Trophoblast cell (in vitro differentiated cells and primary cell): Measurements from ENCODE around the gene RGS1.
"Not testable (repeated sequence)": the region's sequence is repeated elsewhere in the genome, so short reads cannot be mapped to it uniquely, and the experiment has no call there.

Experiments
- DNase-seq, 2 donors: peaks; one replicate each; pipeline ENCODE4 v3.0.0-alpha.2; 2016
- H2AFZ ChIP-seq: 2 replicates; pipeline ENCODE4 v1.6.1; 2013; ENCODE audit warnings: low read length, moderate library complexity, mild to moderate bottlenecking; ENCODE audit not compliant: insufficient read depth, poor library complexity
- H2AK5ac ChIP-seq: 2 replicates; pipeline ENCODE4 v1.6.1; 2013; ENCODE audit warnings: mild to moderate bottlenecking, low read length
- H2BK120ac ChIP-seq: 2 replicates; pipeline ENCODE4 v1.6.1; 2013; ENCODE audit warnings: low read length, mild to moderate bottlenecking, moderate library complexity; ENCODE audit not compliant: insufficient read depth, poor library complexity
- H2BK12ac ChIP-seq: 2 replicates; pipeline ENCODE4 v1.6.1; 2013; ENCODE audit warnings: mild to moderate bottlenecking, low read length, moderate library complexity
- H2BK5ac ChIP-seq: 2 replicates; pipeline ENCODE4 v1.6.1; 2013; ENCODE audit warnings: low read length, low read depth, moderate library complexity, mild to moderate bottlenecking; ENCODE audit not compliant: poor library complexity
- H3K14ac ChIP-seq: 2 replicates; pipeline ENCODE4 v1.6.1; 2013; ENCODE audit warnings: mild to moderate bottlenecking, low read length
- H3K18ac ChIP-seq: 2 replicates; pipeline ENCODE4 v1.6.1; 2013; ENCODE audit warnings: mild to moderate bottlenecking, low read length
- H3K23ac ChIP-seq: 2 replicates; pipeline ENCODE4 v1.6.1; 2013; ENCODE audit warnings: low read length
- H3K27ac ChIP-seq: 2 replicates; pipeline ENCODE4 v1.5.1; 2013; ENCODE audit warnings: low read depth, mild to moderate bottlenecking, inconsistent platforms, low read length, moderate library complexity
- H3K27me3 ChIP-seq: 2 replicates; pipeline ENCODE4 v1.6.1; 2013; ENCODE audit warnings: inconsistent platforms, mild to moderate bottlenecking, low read length, moderate library complexity; ENCODE audit not compliant: insufficient read depth
- H3K36me3 ChIP-seq, 2 experiments: 1 replicate in 1 of 2; 2 replicates in 1 of 2; pipeline ENCODE4 v1.6.1; 2013; ENCODE audit warnings: low read length in 2 of 2, mild to moderate bottlenecking in 2 of 2, moderate library complexity in 1 of 2; ENCODE audit not compliant: insufficient read depth in 2 of 2, control insufficient read depth in 1 of 2
- H3K4ac ChIP-seq: 2 replicates; pipeline ENCODE4 v1.6.1; 2013; ENCODE audit warnings: low read depth, mild to moderate bottlenecking, low read length, moderate library complexity
- H3K4me1 ChIP-seq, 2 experiments: 1 replicate in 1 of 2; 2 replicates in 1 of 2; pipeline ENCODE4 v1.6.1; 2013; ENCODE audit warnings: low read length in 2 of 2, mild to moderate bottlenecking in 2 of 2, moderate library complexity in 1 of 2; ENCODE audit not compliant: insufficient read depth in 2 of 2, control insufficient read depth in 1 of 2
- H3K4me2 ChIP-seq: 2 replicates; pipeline ENCODE4 v1.6.1; 2013; ENCODE audit warnings: inconsistent platforms, mild to moderate bottlenecking, low read length, moderate library complexity
- H3K4me3 ChIP-seq: 2 replicates; pipeline ENCODE4 v1.5.1; 2013; ENCODE audit warnings: mild to moderate bottlenecking, low read depth, low read length, inconsistent platforms
- H3K79me1 ChIP-seq: one replicate; pipeline ENCODE4 v1.6.1; 2013; ENCODE audit warnings: low read length
- H3K79me2 ChIP-seq: 2 replicates; pipeline ENCODE4 v1.6.1; 2013; ENCODE audit warnings: low read length, mild to moderate bottlenecking; ENCODE audit not compliant: control insufficient read depth, insufficient read depth, poor library complexity
- H3K9ac ChIP-seq: 2 replicates; pipeline ENCODE4 v1.6.1; 2013; ENCODE audit warnings: mild to moderate bottlenecking, low read length
- H3K9me3 ChIP-seq: 2 replicates; pipeline ENCODE4 v1.6.1; 2013; ENCODE audit warnings: low read depth, mild to moderate bottlenecking, control low read depth, inconsistent platforms, low read length; ENCODE audit not compliant: insufficient read depth
- H4K12ac ChIP-seq: 2 replicates; pipeline ENCODE4 v1.6.1; 2013; ENCODE audit warnings: low read depth, mild to moderate bottlenecking, low read length, moderate library complexity
- H4K8ac ChIP-seq: 2 replicates; pipeline ENCODE4 v1.6.1; 2013; ENCODE audit warnings: low read depth, mild to moderate bottlenecking, low read length, moderate library complexity
- H4K91ac ChIP-seq: one replicate; pipeline ENCODE4 v1.6.1; 2013; ENCODE audit warnings: low read depth, mild to moderate bottlenecking, low read length, moderate library complexity
- WGBS: extraction: QIAGEN DNeasy Blood & Tissue Kit; methylation state at CpG from one replicate; pipeline ENCODE4 v1.1.7; 2013; ENCODE audit warnings: missing lambda C conversion rate; ENCODE audit not compliant: insufficient read length, insufficient coverage; ENCODE audit errors: extremely low coverage; 5-methylcytosine and 5-hydroxymethylcytosine counted together

The RGS1 gene

GRCh38 chr1:192529811-192530210 is 45.8 kb upstream of the RGS1 start:
- H4K8ac ChIP-seq, result no peak overlapping the region
- no peak overlapping the region for H4K91ac ChIP-seq
- WGBS, result no CpG with 5 or more reads among the region's 1 CpG

GRCh38 chr1:192530254-192530653 is 45.3 kb upstream of the RGS1 start:
- H3K36me3 ChIP-seq, result no peaks in the 10 kb centered on the region
- H3K9me3 ChIP-seq, result no peaks in the 10 kb centered on the region
- H4K91ac ChIP-seq, result no peak overlapping the region
- no peak overlapping the region for H3K14ac ChIP-seq
- no peak overlapping the region for H3K4me3 ChIP-seq
- peak overlapping the region; percentile 60 for H2BK120ac ChIP-seq
- H3K79me2 ChIP-seq, result peaks cover 2% of the 10 kb centered on the region
- H2AFZ ChIP-seq, result no peak overlapping the region
- no peak overlapping the region for H2AK5ac ChIP-seq
- H2BK5ac ChIP-seq, result no peak overlapping the region
- no peak overlapping the region for H3K27ac ChIP-seq
- no peaks in the 10 kb centered on the region for H3K27me3 ChIP-seq
- peaks cover 10% of the 10 kb centered on the region for H3K79me1 ChIP-seq
- H3K18ac ChIP-seq, result no peak overlapping the region
- no peak overlapping the region for H3K9ac ChIP-seq
- peaks cover 7% of the 10 kb centered on the region in 2 experiments for H3K4me1 ChIP-seq
- no CpG with 5 or more reads among the region's 2 CpGs for WGBS
- H2BK12ac ChIP-seq, result no peak overlapping the region
- no peak overlapping the region for H3K4ac ChIP-seq
- no peak overlapping the region for H3K4me2 ChIP-seq
- no peak for DNase-seq
- H4K8ac ChIP-seq, result no peak overlapping the region
- H4K12ac ChIP-seq, result no peak overlapping the region
- no peak overlapping the region for H3K23ac ChIP-seq

More at GRCh38 chr1:192529811-192530210, 45.8 kb upstream of the RGS1 start:
- Histone ChIP-seq H2BK12ac (no peak overlapping the region), H3K27me3 (no peaks in the 10 kb centered on the region), H3K9me3 (no peaks in the 10 kb centered on the region), H2AK5ac (no peak overlapping the region), H2BK120ac (no peak overlapping the region), H3K14ac (no peak overlapping the region), H3K79me2 (peaks cover 1% of the 10 kb centered on the region), H3K79me1 (peaks cover 9% of the 10 kb centered on the region), H3K23ac (no peak overlapping the region), H2AFZ (no peak overlapping the region), H3K4me1 (peaks cover 6% of the 10 kb centered on the region in 2 experiments), H2BK5ac (no peak overlapping the region), H3K36me3 (no peaks in the 10 kb centered on the region), H3K4me2 (no peak overlapping the region), H3K4me3 (no peak overlapping the region), H3K9ac (no peak overlapping the region), H3K27ac (peak overlapping the region; percentile 58), H3K18ac (no peak overlapping the region), H4K12ac (no peak overlapping the region), H3K4ac (no peak overlapping the region)
- no peak for DNase-seq

- H3K36me3 ChIP-seq, H2AFZ ChIP-seq, H3K27ac ChIP-seq, H2BK120ac ChIP-seq, H2AK5ac ChIP-seq, H3K27me3 ChIP-seq, H3K9ac ChIP-seq, H3K4me1 ChIP-seq, H3K79me2 ChIP-seq, H2BK12ac ChIP-seq, H3K4me2 ChIP-seq, H3K4me3 ChIP-seq, H4K12ac ChIP-seq, H3K18ac ChIP-seq, H2BK5ac ChIP-seq, H3K14ac ChIP-seq, H3K9me3 ChIP-seq, H3K4ac ChIP-seq, H3K23ac ChIP-seq, H4K91ac ChIP-seq, H4K8ac ChIP-seq: not testable (repeated sequence)
- peak; percentile 34 to 63 for DNase-seq
- no CpG with 5 or more reads among the region's 6 CpGs for WGBS
- H3K79me1 ChIP-seq, result peaks cover 10% of the 10 kb centered on the region
These were observed 44.4 kb upstream of the RGS1 start for GRCh38 chr1:192531037-192531703.

GRCh38 chr1:192534666-192535065 is 40.9 kb upstream of the RGS1 start:
- peak overlapping the region; percentile 34 for H3K4me2 ChIP-seq
- peak overlapping the region; percentile 84 for H3K27ac ChIP-seq
- peaks cover 15% of the 10 kb centered on the region for H3K79me1 ChIP-seq
- no peak overlapping the region for H3K4ac ChIP-seq
- peak overlapping the region; percentile 61 for H2BK12ac ChIP-seq
- H3K4me1 ChIP-seq, result peaks cover 7 to 9% of the 10 kb centered on the region in 2 experiments
- H4K8ac ChIP-seq, result no peak overlapping the region
- no peaks in the 10 kb centered on the region for H3K27me3 ChIP-seq
- no peak overlapping the region for H2AFZ ChIP-seq
- peak overlapping the region; percentile 55 for H4K91ac ChIP-seq
- no peak for DNase-seq
- peak overlapping the region; percentile 24 for H2BK120ac ChIP-seq
- WGBS, result no CpG with 5 or more reads among the region's 2 CpGs
- H3K9ac ChIP-seq, result no peak overlapping the region
- no peak overlapping the region for H3K23ac ChIP-seq
- no peak overlapping the region for H2AK5ac ChIP-seq
- no peak overlapping the region for H4K12ac ChIP-seq
- H3K18ac ChIP-seq, result peak overlapping the region; percentile 59
- peak overlapping the region; percentile 61 for H3K14ac ChIP-seq
- no peaks in the 10 kb centered on the region for H3K9me3 ChIP-seq
- H3K36me3 ChIP-seq, result no peaks in the 10 kb centered on the region
- H3K79me2 ChIP-seq, result peaks cover 2% of the 10 kb centered on the region
- H2BK5ac ChIP-seq, result peak overlapping the region; percentile 52
- H3K4me3 ChIP-seq, result no peak overlapping the region
